GM21515 (cell line): ENCODE data around the gene KRTAP3-2.

Experiments used
- ATAC-seq: cut with Tn5 transposase; IDR thresholded peaks from one replicate; pipeline ENCODE4 v1.9.1; 2021; ENCODE audit not compliant: unreplicated experiment

Gene KRTAP3-2

DNA sequence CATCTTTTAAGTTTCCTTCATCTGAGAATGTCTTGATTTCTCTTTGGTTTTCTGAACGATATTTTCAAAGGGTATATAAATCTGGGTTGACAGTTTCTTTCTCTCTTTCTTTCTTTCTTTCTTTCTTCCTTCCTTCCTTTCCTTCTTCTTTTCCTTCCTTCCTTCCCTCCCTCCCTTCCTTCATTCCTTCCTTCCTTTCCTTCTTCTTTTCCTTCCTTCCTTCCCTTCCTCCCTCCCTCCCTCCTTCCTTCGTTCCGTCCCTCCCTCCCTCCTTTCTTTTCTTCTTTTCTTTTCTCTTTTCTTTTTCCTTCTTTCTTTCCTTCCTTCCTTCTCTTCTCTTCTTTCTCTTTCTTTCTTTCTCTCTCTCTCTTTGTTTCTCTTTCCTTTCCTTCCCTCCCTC, 25.3 kb downstream of the KRTAP3-2 start:
- no peak for ATAC-seq

DNA sequence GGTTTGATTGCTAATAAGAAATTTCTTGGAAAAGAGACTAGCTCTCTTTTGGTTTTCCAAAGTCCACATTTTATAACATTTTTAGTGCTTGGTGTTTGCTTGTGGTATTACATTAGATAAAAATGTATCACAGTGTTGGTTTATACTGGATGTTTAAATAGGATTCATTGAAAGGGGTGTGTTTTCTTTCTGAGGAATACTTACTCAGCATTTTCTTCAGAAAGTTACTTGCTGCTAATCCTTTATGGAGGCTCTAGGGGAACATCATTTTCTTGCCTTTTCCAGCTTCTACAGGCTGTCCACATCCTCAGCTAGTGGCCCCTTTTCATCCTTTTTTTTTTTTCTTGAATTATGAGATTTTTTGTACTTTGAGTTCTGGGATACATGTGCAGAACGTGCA, 32.1 kb downstream of the KRTAP3-2 start:
- no peak for ATAC-seq

DNA sequence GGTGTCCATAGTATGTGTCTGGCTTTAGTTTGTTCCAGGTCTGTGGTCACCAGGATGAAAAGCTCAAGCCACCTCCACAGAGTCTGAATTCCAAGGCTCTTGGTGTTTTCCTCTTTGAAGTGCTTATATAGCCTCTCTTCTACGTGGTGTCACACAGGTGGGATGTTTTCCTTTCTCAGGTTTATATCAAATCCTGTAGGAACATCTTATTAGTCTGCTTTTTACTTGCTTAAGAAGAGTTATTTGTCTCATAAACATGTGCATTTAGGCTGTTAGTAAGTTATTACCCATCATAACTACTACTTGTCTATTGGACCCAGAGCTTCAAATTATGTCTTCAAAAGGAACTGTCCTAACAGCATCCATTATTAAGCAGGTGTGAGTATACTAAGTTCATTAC, 32.9 kb downstream of the KRTAP3-2 start, which contains the start of gene KRT39:
TSS of gene KRT39 (minus strand) at position 101 of the 400 bp plus-strand sequence. CDS start at position 9, 92 bp downstream.
- ATAC-seq: no peak

DNA sequence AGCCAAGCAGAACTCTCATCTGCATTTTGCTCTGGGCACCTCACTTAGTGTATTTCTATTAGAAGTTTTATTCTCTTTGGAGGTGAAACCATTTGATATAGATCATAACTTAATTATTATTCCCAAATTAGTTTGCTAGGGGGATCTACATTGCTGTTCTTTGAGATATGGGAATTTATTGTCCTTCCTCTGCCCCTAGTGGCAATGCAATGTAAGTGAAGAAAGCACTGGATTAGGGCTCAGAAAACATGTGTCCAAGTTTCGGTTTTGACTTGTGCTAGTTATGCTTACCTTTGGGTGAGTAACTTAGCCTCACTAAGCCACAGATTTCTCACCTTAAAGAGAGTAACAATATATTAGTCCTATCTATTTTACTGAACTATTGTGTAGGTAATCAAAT, 35.9 kb downstream of the KRTAP3-2 start:
- no peak for ATAC-seq

DNA sequence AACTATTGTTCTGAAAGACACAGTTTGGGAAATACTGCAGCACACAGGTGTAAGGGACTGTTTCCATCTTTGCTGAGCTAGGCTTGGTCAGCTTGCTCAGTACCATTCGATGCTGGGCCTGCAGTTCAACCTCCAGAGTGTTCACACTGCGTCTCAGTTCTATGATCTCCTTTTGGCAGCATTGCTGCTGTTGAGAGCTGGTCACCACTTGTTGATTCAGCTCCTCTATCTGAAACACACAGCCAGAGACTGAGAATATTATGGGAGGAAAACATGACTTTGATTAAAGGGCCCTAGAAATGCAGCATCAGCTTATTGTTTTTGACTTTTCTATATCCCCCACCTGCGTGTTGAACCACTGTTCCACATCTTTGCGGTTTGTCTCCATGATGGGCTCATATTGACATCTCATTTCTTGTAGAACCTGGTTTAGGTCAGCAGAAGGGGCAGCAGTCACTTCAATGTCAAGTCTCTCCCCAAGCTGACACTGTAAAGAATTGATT, 37.6 kb downstream of the KRTAP3-2 start:
- no peak for ATAC-seq

DNA sequence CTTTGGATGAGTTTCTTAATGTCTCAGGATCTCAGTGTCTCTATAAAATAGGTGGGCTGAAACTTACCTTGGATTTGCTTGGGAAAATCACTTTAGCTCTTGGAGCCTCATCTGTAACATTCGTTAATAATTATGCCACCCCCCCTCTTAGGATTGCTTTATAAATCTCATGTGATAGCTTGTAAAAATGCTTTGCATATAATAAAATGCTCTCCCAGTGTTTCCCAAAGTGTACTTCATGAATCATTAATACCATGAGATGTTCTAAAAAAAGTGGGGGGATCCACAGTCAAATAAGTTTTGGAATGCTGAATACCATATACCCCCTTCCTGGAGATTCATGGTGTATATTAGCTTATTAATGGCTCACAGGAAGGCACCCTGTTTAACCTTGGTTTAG, 38.1 kb downstream of the KRTAP3-2 start:
- no peak for ATAC-seq

DNA sequence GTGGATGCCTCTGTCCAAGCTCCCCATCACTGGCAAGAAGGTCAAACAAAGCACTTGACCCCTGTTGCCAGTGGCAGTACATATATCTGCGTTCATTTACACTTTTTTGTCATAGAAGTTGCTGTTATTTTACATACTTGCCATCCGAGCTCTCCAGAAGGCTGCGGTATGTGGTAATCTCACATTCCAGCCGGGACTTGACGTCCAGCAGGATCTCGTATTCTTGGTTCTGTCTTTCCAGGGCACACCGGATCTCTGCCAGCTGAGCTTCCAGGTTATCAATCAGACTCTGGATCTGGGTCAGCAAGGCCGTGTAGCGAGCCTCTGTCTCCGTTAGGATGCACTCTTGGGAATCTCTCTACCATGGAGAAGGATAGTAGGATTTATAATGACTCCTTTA, 39.6 kb downstream of the KRTAP3-2 start:
- ATAC-seq: no peak

DNA sequence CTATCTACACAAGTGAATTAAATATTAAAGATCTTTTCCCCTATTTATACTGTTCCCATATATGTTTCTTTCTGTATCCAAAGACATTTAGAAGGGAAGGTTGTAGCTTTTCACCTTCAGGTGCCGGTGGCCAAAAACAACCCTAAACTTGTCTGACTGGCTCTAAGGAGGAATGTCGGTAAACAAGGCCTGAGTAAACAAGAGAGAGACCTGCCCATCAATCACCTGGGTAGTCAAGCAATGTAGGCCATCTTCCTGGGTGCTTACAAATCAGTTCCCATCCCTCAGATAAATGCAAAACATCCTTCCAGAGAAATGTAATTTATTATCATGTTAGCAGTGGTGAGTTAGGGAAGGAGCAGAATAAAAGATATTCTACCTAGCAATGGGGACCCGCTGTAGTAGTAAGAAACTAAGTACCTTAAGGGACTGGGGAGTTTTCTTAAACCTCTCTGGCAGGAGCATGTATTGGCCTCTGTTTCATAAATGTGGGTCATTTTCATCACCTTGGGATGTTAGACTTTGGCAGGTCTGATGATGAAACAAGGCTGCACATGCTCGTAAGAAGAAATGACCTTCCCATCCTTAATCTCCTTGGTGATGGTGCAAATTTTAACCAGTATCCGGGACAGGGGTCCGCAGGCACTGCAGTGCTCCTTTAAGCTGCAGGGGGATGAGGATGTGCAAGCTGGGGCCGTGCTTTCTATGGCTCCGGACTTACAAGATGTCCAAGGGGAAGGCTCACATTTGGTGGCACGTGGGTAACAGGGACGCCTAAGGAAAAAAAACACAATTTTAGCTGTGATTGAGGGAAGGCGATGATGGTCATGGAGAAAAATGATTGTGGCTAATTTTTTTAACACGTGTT, 41.4 kb downstream of the KRTAP3-2 start:
- ATAC-seq: no peak

DNA sequence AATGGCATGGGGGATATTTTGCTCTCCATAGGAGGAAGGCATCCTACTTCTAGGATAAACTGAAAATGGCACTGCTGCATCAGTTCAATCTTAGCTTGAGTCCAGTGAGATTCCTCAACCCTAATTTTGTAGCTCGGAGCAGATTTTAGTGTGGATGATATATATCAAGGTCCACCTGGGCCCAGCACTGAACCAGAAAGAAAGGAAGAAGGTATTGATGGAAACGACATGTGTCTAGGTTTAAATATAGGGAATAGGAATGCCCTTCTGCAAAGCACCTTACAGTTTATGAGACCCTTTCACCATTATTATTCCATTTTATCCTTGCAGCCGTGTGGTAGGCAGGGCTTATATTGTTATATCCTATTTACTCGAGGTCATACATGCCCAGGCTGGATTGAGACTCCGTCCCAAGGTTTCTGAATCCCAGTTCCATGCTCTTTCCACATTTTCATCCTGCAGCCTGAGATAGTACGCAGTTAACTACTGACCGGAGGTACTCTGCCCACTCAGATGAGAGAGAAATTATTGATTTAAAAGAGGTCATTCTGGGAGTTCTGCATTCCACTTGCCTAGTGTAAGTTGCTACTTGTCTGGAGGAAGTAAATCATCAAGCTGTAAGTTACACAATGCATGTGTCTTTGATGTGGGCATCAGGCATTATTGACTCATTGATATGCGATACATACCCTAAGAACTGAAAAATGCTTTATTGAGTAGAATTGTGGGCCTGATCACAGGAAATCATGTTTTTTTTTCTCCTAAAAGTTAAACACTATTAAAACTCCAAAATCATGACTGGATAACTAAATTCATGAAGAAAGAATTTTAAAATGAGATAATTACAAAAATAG, 43.1 kb downstream of the KRTAP3-2 start:
- ATAC-seq: no peak

DNA sequence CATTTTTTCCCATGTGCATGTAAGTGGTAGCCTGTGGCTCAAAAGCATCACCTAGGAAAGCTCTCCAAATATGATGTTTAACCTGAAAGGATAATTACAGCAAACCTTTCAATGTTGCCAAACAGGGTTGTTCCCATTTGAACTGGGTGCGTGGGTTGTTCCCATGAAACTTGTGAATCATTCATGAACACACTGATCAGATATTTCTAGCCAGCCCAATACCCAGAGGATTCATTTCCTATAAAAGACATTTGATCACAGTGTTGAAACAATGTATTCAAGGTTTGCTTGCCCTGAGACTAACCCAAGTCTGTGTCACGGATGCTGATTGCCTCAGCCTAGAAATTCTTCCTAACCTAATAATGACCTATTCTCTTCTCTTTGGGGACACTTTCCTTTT, 45.8 kb downstream of the KRTAP3-2 start:
- no peak for ATAC-seq

DNA sequence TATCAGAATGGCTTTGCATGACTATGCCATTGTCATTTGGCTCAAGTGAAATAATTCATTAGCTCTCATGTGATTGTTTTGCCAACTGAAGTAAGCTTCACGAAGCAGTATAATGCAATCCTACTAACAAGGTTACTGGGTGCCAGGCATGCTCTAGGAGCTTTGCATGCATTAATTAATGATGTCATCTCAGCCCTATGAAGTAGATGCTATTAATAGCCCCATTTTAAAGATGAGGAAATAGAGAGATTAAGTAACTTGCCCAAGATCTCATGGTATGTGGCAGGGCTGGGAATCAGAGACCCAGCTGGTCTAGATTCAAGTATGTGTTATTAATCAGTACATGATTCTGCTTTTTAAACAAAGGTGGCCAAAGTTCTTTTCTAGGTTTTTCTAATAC, 47.0 kb downstream of the KRTAP3-2 start:
- no peak for ATAC-seq

DNA sequence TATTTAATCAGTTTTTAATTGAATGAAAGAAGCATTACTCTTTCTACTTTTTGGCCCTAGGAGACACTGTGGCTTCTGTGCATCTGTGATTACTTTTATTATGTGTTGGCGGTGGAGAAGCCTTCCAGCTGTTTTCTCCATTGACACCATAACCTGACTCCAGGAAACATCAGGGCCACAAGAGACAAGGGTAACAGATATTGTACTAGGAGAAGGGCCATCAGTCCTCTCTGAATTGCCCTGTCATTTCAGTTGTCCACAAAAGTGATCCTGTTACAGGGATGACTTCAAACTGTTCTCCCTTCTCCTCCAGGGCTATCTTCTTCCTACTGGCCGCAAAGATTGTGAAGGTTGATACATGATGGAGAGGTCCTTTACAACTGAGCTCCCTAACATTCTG, 47.6 kb downstream of the KRTAP3-2 start:
- ATAC-seq: no peak

DNA sequence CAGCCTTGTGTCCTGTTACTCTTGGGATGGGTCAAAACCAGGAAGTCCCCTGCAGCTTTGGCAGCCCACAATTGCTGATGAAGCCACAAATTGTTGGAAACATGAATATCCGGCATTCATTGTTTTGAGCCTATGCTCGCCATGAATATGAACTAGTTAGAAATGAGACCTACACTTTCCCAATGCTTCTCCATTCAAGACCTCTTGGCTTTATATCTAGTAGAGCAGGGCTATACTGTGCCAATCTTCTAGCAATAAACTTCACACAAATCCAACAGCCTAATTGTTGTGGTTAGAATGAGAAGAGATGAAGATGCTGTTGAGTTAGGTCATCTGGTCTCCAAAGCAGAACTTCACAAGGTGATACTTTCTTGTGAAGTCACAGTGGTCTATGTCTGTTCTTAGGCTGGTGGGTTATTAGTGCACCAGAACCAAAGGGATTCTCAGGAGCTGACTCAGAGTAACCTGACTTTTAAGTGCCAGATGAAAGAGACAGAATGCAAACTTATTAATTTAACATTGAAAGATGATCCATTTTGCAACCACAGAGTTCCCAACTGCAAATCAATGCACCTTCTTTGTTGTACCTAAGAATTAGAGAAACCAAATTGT, 48.6 kb downstream of the KRTAP3-2 start:
- no peak for ATAC-seq

DNA sequence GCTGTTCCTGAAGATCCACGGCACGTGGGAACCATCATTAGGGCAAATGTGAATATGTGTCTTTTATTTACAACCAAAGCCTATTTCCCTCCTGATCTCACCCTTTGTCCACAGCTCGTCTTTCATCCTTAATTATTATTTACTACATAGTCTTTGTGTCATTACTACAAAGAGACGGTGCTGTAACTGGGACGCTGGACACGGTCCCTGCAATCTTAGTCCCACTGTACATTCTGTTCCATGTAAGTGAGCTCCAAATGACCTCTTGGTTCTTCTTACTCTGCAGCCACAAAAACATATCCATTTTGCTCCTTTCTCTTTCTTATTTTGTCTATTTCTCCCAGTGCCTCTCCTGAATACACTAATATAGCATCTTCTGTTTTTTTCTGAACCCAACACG, 49.5 kb downstream of the KRTAP3-2 start:
- no peak for ATAC-seq

DNA sequence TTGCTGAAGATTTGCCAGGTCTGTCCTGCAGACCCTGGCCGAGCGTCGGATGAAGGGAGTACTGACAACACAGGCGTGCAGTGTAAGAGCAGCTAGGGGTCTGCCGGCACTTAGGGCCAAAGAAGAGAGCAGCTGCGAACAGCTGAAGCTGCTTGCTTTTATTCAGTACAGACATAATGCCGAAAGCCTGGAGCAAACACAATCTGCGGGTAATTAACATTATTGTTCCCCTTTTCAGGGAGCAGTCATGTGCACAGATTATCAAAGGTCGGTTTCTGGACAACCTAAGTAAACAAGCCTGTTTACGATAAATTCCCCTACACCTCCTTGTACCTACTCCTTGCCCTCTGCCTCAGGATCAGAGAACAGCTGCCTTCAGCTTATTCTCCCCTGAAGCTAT, 50.3 kb downstream of the KRTAP3-2 start:
- no peak for ATAC-seq
